Measurements from ENCODE around the gene GTPBP4. TPM values are rescaled to one million over a fixed set of nuclear protein-coding genes. Genes with fewer than 3 reads are reported as not detected.

The GTPBP4 gene
- total RNA-seq, 1 experiment from 2014 or later = 97.4 TPM

DNA sequence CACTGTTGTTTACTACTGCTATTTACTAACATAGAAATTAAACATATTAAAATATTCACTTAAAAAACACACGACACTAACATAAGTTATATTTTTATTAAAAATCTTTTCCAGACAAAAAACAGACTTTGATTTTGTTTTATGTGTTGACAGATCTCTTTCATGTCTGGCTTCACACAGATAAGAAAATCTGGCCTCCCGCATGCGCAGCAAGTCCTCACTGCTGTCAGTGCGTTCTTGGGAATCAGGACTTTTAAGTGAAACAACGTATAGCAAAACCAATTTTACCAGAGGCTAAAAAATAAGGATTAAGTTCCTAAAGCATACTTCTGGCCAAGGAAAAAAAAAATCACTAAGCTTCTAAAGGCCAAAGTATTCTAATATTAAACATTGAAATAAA lies 61.9 kb downstream of the GTPBP4 start:
- TF ChIP-seq MXD4 (CRISPR knock-in tag; IDR thresholded peaks at IDR 0.05; ENCODE audit: borderline replicate concordance) = no peak
- no peak for TF ChIP-seq KAT7 (CRISPR knock-in tag; IDR thresholded peaks at IDR 0.05; ENCODE audit: borderline replicate concordance)
- no peak for TF ChIP-seq ZNF281 (CRISPR knock-in tag; IDR thresholded peaks at IDR 0.05)
- no peak for TF ChIP-seq IRF2 (CRISPR knock-in tag; IDR thresholded peaks at IDR 0.05; ENCODE audit: borderline replicate concordance, low read depth)
- no peak for TF ChIP-seq FOXJ3 (CRISPR knock-in tag; IDR thresholded peaks at IDR 0.05; ENCODE audit: borderline replicate concordance)
- no peak for TF ChIP-seq SP1 (CRISPR knock-in tag; conservative IDR thresholded peaks at IDR 0.05)
- no peak for TF ChIP-seq PRRX2 (CRISPR knock-in tag; IDR thresholded peaks at IDR 0.05)
- TF ChIP-seq ZMAT4 (CRISPR knock-in tag; IDR thresholded peaks at IDR 0.05) = no peak
- TF ChIP-seq AFF4 (CRISPR knock-in tag; IDR thresholded peaks at IDR 0.05; ENCODE audit: borderline replicate concordance) = no peak
- no peak for TF ChIP-seq NFE2L1 (CRISPR knock-in tag; IDR thresholded peaks at IDR 0.05)
- no peak for TF ChIP-seq E2F5 (CRISPR knock-in tag; IDR thresholded peaks at IDR 0.05)
- no peak for TF ChIP-seq USF2 (CRISPR knock-in tag; IDR thresholded peaks at IDR 0.05)
- TF ChIP-seq, protein P1, sequence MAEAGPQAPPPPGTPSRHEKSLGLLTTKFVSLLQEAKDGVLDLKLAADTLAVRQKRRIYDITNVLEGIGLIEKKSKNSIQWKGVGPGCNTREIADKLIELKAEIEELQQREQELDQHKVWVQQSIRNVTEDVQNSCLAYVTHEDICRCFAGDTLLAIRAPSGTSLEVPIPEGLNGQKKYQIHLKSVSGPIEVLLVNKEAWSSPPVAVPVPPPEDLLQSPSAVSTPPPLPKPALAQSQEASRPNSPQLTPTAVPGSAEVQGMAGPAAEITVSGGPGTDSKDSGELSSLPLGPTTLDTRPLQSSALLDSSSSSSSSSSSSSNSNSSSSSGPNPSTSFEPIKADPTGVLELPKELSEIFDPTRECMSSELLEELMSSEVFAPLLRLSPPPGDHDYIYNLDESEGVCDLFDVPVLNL (CRISPR knock-in tag; IDR thresholded peaks at IDR 0.05; ENCODE audit: borderline replicate concordance, low read depth) = no peak
- no peak for TF ChIP-seq SMAD3 (CRISPR knock-in tag; IDR thresholded peaks at IDR 0.05; ENCODE audit: borderline replicate concordance)
- TF ChIP-seq, protein P2, sequence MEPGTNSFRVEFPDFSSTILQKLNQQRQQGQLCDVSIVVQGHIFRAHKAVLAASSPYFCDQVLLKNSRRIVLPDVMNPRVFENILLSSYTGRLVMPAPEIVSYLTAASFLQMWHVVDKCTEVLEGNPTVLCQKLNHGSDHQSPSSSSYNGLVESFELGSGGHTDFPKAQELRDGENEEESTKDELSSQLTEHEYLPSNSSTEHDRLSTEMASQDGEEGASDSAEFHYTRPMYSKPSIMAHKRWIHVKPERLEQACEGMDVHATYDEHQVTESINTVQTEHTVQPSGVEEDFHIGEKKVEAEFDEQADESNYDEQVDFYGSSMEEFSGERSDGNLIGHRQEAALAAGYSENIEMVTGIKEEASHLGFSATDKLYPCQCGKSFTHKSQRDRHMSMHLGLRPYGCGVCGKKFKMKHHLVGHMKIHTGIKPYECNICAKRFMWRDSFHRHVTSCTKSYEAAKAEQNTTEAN (CRISPR knock-in tag; IDR thresholded peaks at IDR 0.05) = no peak
- Mint-ChIP-seq H3K9me3 (no peaks in the 10 kb centered on the region), H3K4me3 (peak overlapping the region; percentile 97), H3K36me3 (peaks cover 43% of the 10 kb centered on the region), H3K27ac (peak overlapping the region; percentile 100), H3K27me3 (ENCODE audit: low read depth) (no peaks in the 10 kb centered on the region), H3K4me1 (peaks cover 42% of the 10 kb centered on the region)
- POLR2A ChIA-PET = interaction anchor here (0.7 to 2.6 kb wide), 3 partner anchors 14 to 1966 kb away, joined by 3 to 10 read pairs (median 3); partner anchors contain the start of gene LARP4B
- ATAC-seq = no peak
- CTCF ChIA-PET = interaction anchor here (1.0 to 2.0 kb wide), 4 partner anchors 9 to 62 kb away, joined by 3 to 7 read pairs (median 3); partner anchors contain the start of gene GTPBP4
- DNase-seq (ENCODE audit: low spot score) = no peak

Data from WTC11 (cell line).